Panc1 (cell line): ENCODE results near the gene ZNF43. TPM values are rescaled to one million over a fixed set of nuclear protein-coding genes. Genes with fewer than 3 reads are reported as not detected.

Source experiments
- ATAC-seq: fragments of 200-7000 bp; cut with Tn5 transposase; 2 replicates; pipeline ENCODE4 v1.9.1; 2020; ENCODE audit warnings: mild to moderate bottlenecking, moderate library complexity
- BruUV-seq: library from RNA; stranded (reverse); fragments of 400-500 nt; replicated peaks from 2 replicates; lab custom pipeline; 2021; lab: Mats Ljungman, UMichigan
- CTCF ChIA-PET: fragments of 300-600 bp; sonication (Branson Sonifier 250); formaldehyde crosslinking; loops from one replicate; lab custom pipeline; 2022; ENCODE audit warnings: antibody characterized with exemption; lab: Charles Lee
- POLR2A ChIA-PET: fragments of 300-600 bp; sonication (Branson Sonifier 250); formaldehyde crosslinking; loops from one replicate; lab custom pipeline; 2022; ENCODE audit warnings: antibody characterized with exemption; lab: Charles Lee
- DNase-seq: peaks from one replicate; pipeline ENCODE4 v3.0.0-alpha.2; 2010; ENCODE audit warnings: low read depth, low spot score
- H3K27ac ChIP-seq: 2 replicates; pipeline ENCODE4 v1.5.1; 2011; ENCODE audit warnings: mild to moderate bottlenecking, low read length, inconsistent platforms
- H3K27me3 ChIP-seq: fragments of 200-500 bp; sonication (Bioruptor generic); 2 replicates; pipeline ENCODE4 v1.6.0; 2014; ENCODE audit warnings: low read length, inconsistent platforms; ENCODE audit not compliant: control insufficient read depth, insufficient read depth
- H3K36me3 ChIP-seq: fragments of 200-500 bp; sonication (Bioruptor generic); 2 replicates; pipeline ENCODE4 v1.5.1; 2014; ENCODE audit warnings: inconsistent platforms, mild to moderate bottlenecking, low read length, moderate library complexity; ENCODE audit not compliant: control insufficient read depth, insufficient read depth
- H3K4me1 ChIP-seq: 2 replicates; pipeline ENCODE4 v1.5.1; 2011; ENCODE audit warnings: inconsistent platforms, mild to moderate bottlenecking, low read length, moderate library complexity; ENCODE audit not compliant: control insufficient read depth, insufficient read depth
- H3K4me3 ChIP-seq, 2 experiments: 2 replicates each; pipeline ENCODE4 v1.5.1; 2011 to 2012; ENCODE audit warnings: low read depth in 2 of 2, low read length in 2 of 2, mild to moderate bottlenecking in 2 of 2, inconsistent platforms in 1 of 2, moderate library complexity in 1 of 2
- H3K9me3 ChIP-seq: fragments of 200-500 bp; sonication (Bioruptor generic); 2 replicates; pipeline ENCODE4 v1.5.1; 2014; ENCODE audit warnings: low read depth, mild to moderate bottlenecking, inconsistent platforms, low read length, moderate library complexity; ENCODE audit not compliant: control insufficient read depth, insufficient read depth
- POLR2AphosphoS5 ChIP-seq: IDR thresholded peaks from 2 replicates; pipeline ENCODE4 v1.6.1; 2012; ENCODE audit warnings: mild to moderate bottlenecking, low read depth, low read length, moderate library complexity
- REST ChIP-seq, 2 experiments: IDR thresholded peaks; 2 replicates each; pipeline ENCODE4 v1.6.1; 2011 to 2012; ENCODE audit warnings: low read depth in 2 of 2, control low read depth in 1 of 2, low read length in 1 of 2, mild to moderate bottlenecking in 1 of 2, moderate library complexity in 1 of 2; ENCODE audit not compliant: insufficient read depth in 1 of 2
- SIN3A ChIP-seq: IDR thresholded peaks from 2 replicates; pipeline ENCODE4 v1.6.1; 2012; ENCODE audit warnings: low read depth, mild to moderate bottlenecking, low read length, moderate library complexity, borderline replicate concordance; ENCODE audit not compliant: insufficient read depth
- TCF7L2 ChIP-seq: IDR thresholded peaks from 2 replicates; pipeline ENCODE4 v1.6.1; 2011; ENCODE audit warnings: mild to moderate bottlenecking, low read depth, low read length, inconsistent platforms
- in situ Hi-C: cut with HindIII; loops from 2 replicates; pipeline ENCODE4 v1.10.0; 2016; ENCODE audit warnings: low sequenced_read_pairs, low pct_unique_long_range_greater_than_20kb
- intact Hi-C: fragments of 100-400 bp; cut with micrococcal nuclease; formaldehyde crosslinking; loops from one replicate; pipeline ENCODE4 v1.10.0; 2022; ENCODE audit not compliant: unreplicated experiment
- total RNA-seq: library from RNA; stranded (reverse); gene quantifications from one replicate; pipeline ENCODE4 v1.2.1, GENCODE V29; 2021; ENCODE audit not compliant: unreplicated experiment
- TF ChIP-seq, protein P1 (sequence below): fragments of 450-650 bp; IDR thresholded peaks from 2 replicates; pipeline ENCODE4 v1.5.1; 2017; ENCODE audit warnings: mild to moderate bottlenecking

Gene ZNF43
- total RNA-seq, 1 experiment from 2014 or later, result 27.7 TPM

DNA sequence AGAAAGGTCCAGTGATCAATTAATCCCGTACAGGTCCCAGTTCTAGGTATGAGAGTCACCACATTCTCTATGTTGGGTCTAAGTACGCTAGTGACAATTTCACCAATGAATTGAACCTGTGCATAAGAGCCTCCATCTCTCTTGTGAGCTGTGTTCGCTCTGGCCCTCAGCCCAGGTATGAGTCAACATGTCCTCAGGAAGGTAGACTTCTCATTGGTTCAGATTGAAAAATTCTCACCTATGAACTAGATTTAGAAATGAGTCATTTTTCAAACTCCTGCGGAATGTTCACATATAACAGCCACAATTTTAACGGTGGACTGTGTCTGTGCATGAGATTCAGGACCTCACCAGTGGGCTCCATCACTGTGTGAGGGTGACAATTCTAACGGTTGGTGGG is 12.7 kb upstream of the ZNF43 start:
- Histone ChIP-seq H3K27me3 (no peaks in the 10 kb centered on the region), H3K36me3 (peaks cover 3% of the 10 kb centered on the region; the same call in 1 of the 2 replicates), H3K4me1 (peaks cover 11% of the 10 kb centered on the region), H3K9me3 (no peaks in the 10 kb centered on the region), H3K4me3 (no peak overlapping the region; a peak in 1 of 4 replicates), H3K27ac (peak overlapping the region; percentile 18)
- CTCF ChIA-PET, result no interaction called here
- in situ Hi-C loops (no loop called here), intact Hi-C loops (no loop called here)
- peak; percentile 64 for DNase-seq
- no TSS peak for BruUV-seq
- TF ChIP-seq, protein P1, sequence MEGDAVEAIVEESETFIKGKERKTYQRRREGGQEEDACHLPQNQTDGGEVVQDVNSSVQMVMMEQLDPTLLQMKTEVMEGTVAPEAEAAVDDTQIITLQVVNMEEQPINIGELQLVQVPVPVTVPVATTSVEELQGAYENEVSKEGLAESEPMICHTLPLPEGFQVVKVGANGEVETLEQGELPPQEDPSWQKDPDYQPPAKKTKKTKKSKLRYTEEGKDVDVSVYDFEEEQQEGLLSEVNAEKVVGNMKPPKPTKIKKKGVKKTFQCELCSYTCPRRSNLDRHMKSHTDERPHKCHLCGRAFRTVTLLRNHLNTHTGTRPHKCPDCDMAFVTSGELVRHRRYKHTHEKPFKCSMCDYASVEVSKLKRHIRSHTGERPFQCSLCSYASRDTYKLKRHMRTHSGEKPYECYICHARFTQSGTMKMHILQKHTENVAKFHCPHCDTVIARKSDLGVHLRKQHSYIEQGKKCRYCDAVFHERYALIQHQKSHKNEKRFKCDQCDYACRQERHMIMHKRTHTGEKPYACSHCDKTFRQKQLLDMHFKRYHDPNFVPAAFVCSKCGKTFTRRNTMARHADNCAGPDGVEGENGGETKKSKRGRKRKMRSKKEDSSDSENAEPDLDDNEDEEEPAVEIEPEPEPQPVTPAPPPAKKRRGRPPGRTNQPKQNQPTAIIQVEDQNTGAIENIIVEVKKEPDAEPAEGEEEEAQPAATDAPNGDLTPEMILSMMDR, result no peak
- no peak for TF ChIP-seq TCF7L2
- TF ChIP-seq REST (IDR thresholded peaks at IDR 0.05; ENCODE audit: insufficient read depth in 1 of 2, low read depth in 2 of 2, low read length in 1 of 2), result no peak
- TF ChIP-seq POLR2AphosphoS5, result peak; percentile 24; the same call in 1 of the 2 replicates
- no peak for TF ChIP-seq SIN3A
- POLR2A ChIA-PET, result no interaction called here
- ATAC-seq, result peak; percentile 57

- no peak overlapping the region for H3K4me3 ChIP-seq
- H3K4me1 ChIP-seq, result no peaks in the 10 kb centered on the region
- ChIA-PET POLR2A (no interaction called here), CTCF (no interaction called here)
- H3K27ac ChIP-seq, result no peak overlapping the region
- in situ Hi-C loops, result no loop called here
- no peaks in the 10 kb centered on the region for H3K27me3 ChIP-seq
- TF ChIP-seq POLR2AphosphoS5 (no peak), SIN3A (no peak), REST (IDR thresholded peaks at IDR 0.05; ENCODE audit: insufficient read depth in 1 of 2, low read depth in 2 of 2, low read length in 1 of 2) (no peak), TCF7L2 (no peak)
- TF ChIP-seq, protein P1, result no peak
- intact Hi-C loops, result no loop called here
- DNase-seq, result no peak
- no TSS peak for BruUV-seq
- H3K36me3 ChIP-seq, result peaks cover 7% of the 10 kb centered on the region
- ATAC-seq, result no peak
- H3K9me3 ChIP-seq, result no peaks in the 10 kb centered on the region
Measured at GRCh38 chr19:21843081-21843480, 7.1 kb upstream of the ZNF43 start.
